Tongue (tissue), 2 donors: ENCODE data around the gene VIPR2. TPM values are rescaled to one million over a fixed set of nuclear protein-coding genes. Genes with fewer than 3 reads are reported as not detected.

Source experiments
- DNase-seq: peaks from one replicate; pipeline ENCODE4 v3.0.0-alpha.2; 2015
- total RNA-seq: library from RNA; depleted of rRNA; stranded (reverse); fragments of >200 nt; gene quantifications from one replicate; pipeline ENCODE4 v1.2.3, GENCODE V29; 2014

VIPR2 gene
- total RNA-seq, 1 donor from 2014 or later = 9.6 TPM

GRCh38 chr7:159040912-159041711 lies 103.6 kb downstream of the VIPR2 start:
- DNase-seq = no peak

GRCh38 chr7:159040146-159040545 lies 104.5 kb downstream of the VIPR2 start:
- DNase-seq = no peak

- DNase-seq = no peak
Measured at GRCh38 chr7:159039716-159040115, 105.0 kb downstream of the VIPR2 start.

- DNase-seq = no peak
Measured at GRCh38 chr7:159038066-159038465, 106.6 kb downstream of the VIPR2 start.

- DNase-seq = no peak
Measured at GRCh38 chr7:159036916-159037605, 107.6 kb downstream of the VIPR2 start.

GRCh38 chr7:159035571-159036073 lies 109.0 kb downstream of the VIPR2 start:
- DNase-seq = no peak

- no peak for DNase-seq
Measured at GRCh38 chr7:159034988-159035387, 109.7 kb downstream of the VIPR2 start.

- DNase-seq = no peak
Measured at GRCh38 chr7:159034394-159034793, 110.3 kb downstream of the VIPR2 start.

GRCh38 chr7:159033956-159034355 lies 110.7 kb downstream of the VIPR2 start:
- no peak for DNase-seq

- no peak for DNase-seq
Measured at GRCh38 chr7:159033473-159033825, 111.2 kb downstream of the VIPR2 start.

- no peak for DNase-seq
Measured at GRCh38 chr7:159032753-159033472, 111.8 kb downstream of the VIPR2 start.

GRCh38 chr7:159032322-159032721 lies 112.3 kb downstream of the VIPR2 start:
- no peak for DNase-seq

- no peak for DNase-seq
Measured at GRCh38 chr7:159031750-159032149, 112.9 kb downstream of the VIPR2 start.

- no peak for DNase-seq
Measured at GRCh38 chr7:159031135-159031701, 113.4 kb downstream of the VIPR2 start.

- peak; percentile 70 for DNase-seq
Measured at GRCh38 chr7:159030490-159031134, 114.1 kb downstream of the VIPR2 start.

- DNase-seq = no peak
Measured at GRCh38 chr7:159028508-159029401, 115.9 kb downstream of the VIPR2 start.

- DNase-seq = peak; percentile 71
Measured at GRCh38 chr7:159027789-159028507, 116.7 kb downstream of the VIPR2 start.

- no peak for DNase-seq
Measured at GRCh38 chr7:159027056-159027788, 117.4 kb downstream of the VIPR2 start.

- peak; percentile 32 for DNase-seq
Measured at GRCh38 chr7:159026271-159027055, 118.2 kb downstream of the VIPR2 start.
